T-helper 1 cell treated with Interleukin-12 subunit alpha and Interleukin-12 subunit beta and Interleukin-4 antibody, amounts not matched to agents 30 ng/mL and 1 ng/mL, for 36 hours (primary cell): Measurements from ENCODE around the gene P4HB. TPM values are rescaled to one million over a fixed set of nuclear protein-coding genes. Genes with fewer than 3 reads are reported as not detected.

Source experiments
- intact Hi-C: fragments of 100-400 bp; cut with micrococcal nuclease; formaldehyde crosslinking; loops from one replicate; pipeline ENCODE4 v1.15.1; 2024
- total RNA-seq: library from RNA; stranded (reverse); gene quantifications from 2 replicates; pipeline ENCODE4 v1.2.3, GENCODE V29; 2022

The P4HB gene
- total RNA-seq, 1 donor from 2014 or later: 588 TPM

- intact Hi-C loops: no loop called here
Observed at GRCh38 chr17:81794509-81794908, 65.8 kb downstream of the P4HB start.

GRCh38 chr17:81794074-81794476 is 66.3 kb downstream of the P4HB start:
- intact Hi-C loops: no loop called here

Other genes with a start within 250 kb of the P4HB start
- gene NPLOC4, start 223.4 kb downstream of the P4HB start, total RNA-seq: 133 and 140 TPM in 2 replicates
- 0.37 and 0.47 TPM in 2 replicates for gene TSPAN10, start 223.3 kb downstream of the P4HB start, total RNA-seq
- 21.9 and 26.3 TPM in 2 replicates for gene PDE6G, start 204.0 kb downstream of the P4HB start, total RNA-seq
- gene OXLD1, start 193.9 kb downstream of the P4HB start, total RNA-seq: 48.1 and 48.8 TPM in 2 replicates
- 33.2 and 38.5 TPM in 2 replicates for gene CCDC137, start 193.8 kb downstream of the P4HB start, total RNA-seq
- gene ARL16, start 176.7 kb downstream of the P4HB start, total RNA-seq: 30.9 and 31.1 TPM in 2 replicates
- gene HGS, start 176.5 kb downstream of the P4HB start, total RNA-seq: 127 TPM in 2 replicates
- gene MRPL12, start 157.2 kb downstream of the P4HB start, total RNA-seq: 85.6 and 86.6 TPM in 2 replicates
- gene SLC25A10, start 148.3 kb downstream of the P4HB start, total RNA-seq: 25.9 and 26.9 TPM in 2 replicates
- not detected in 2 replicates for gene GCGR, start 56.4 kb downstream of the P4HB start, total RNA-seq
- gene MCRIP1, start 27.2 kb downstream of the P4HB start, total RNA-seq: 53.5 and 56.8 TPM in 2 replicates
- gene PPP1R27, start 25.5 kb downstream of the P4HB start, total RNA-seq: not detected in 2 replicates
- gene ARHGDIA, start 10.8 kb upstream of the P4HB start, total RNA-seq: 671 and 678 TPM in 2 replicates
- gene ALYREF, start 31.1 kb upstream of the P4HB start, total RNA-seq: 167 and 172 TPM in 2 replicates
- 108 and 111 TPM in 2 replicates for gene ANAPC11, start 31.2 kb upstream of the P4HB start, total RNA-seq
- gene NPB, start 41.7 kb upstream of the P4HB start, total RNA-seq: 0.32 and 0.34 TPM in 2 replicates
- gene PCYT2, start 50.9 kb upstream of the P4HB start, total RNA-seq: 36.7 and 38.2 TPM in 2 replicates
- 62.7 and 71.3 TPM in 2 replicates for gene SIRT7, start 57.6 kb upstream of the P4HB start, total RNA-seq
- 26.2 and 28.5 TPM in 2 replicates for gene MAFG, start 67.2 kb upstream of the P4HB start, total RNA-seq
- 36.0 and 42.3 TPM in 2 replicates for gene PYCR1, start 76.8 kb upstream of the P4HB start, total RNA-seq
- not detected in 2 replicates for gene MYADML2, start 86.7 kb upstream of the P4HB start, total RNA-seq
- 0.78 and 1.6 TPM in 2 replicates for gene NOTUM, start 100.7 kb upstream of the P4HB start, total RNA-seq
- gene ASPSCR1, start 117.1 kb upstream of the P4HB start, total RNA-seq: 34.4 and 38.2 TPM in 2 replicates
- gene CENPX, start 162.3 kb upstream of the P4HB start, total RNA-seq: 71.2 and 71.7 TPM in 2 replicates
- 31.2 and 33.2 TPM in 2 replicates for gene LRRC45, start 162.8 kb upstream of the P4HB start, total RNA-seq
- gene RAC3, start 171.1 kb upstream of the P4HB start, total RNA-seq: 5.0 and 6.7 TPM in 2 replicates
- 92.9 and 97.1 TPM in 2 replicates for gene DCXR, start 177.2 kb upstream of the P4HB start, total RNA-seq
- gene RFNG, start 191.3 kb upstream of the P4HB start, total RNA-seq: 26.7 and 28.2 TPM in 2 replicates
- 87.9 and 99.1 TPM in 2 replicates for gene GPS1, start 191.4 kb upstream of the P4HB start, total RNA-seq
- gene DUS1L, start 205.3 kb upstream of the P4HB start, total RNA-seq: 131 and 136 TPM in 2 replicates
- 184 and 185 TPM in 2 replicates for gene FASN, start 237.7 kb upstream of the P4HB start, total RNA-seq